AG04449 (cell line): Measurements from ENCODE around the gene PDPN.

Experiments
- CTCF ChIA-PET: fragments of 350-600 bp; formaldehyde crosslinking; extraction: SDS; loops from one replicate; lab custom pipeline; 2021; ENCODE audit warnings: antibody characterized with exemption; lab: Yijun Ruan, JAX
- POLR2A ChIA-PET: fragments of 400-600, 350-600 bp; formaldehyde crosslinking; extraction: SDS; loops from one replicate; lab custom pipeline; 2020; ENCODE audit warnings: antibody characterized with exemption, inconsistent platforms; lab: Yijun Ruan, JAX
- DNase-seq: peaks from one replicate; pipeline ENCODE4 v3.0.0-alpha.2; 2010; ENCODE audit warnings: low read depth, low spot score
- H3K4me3 ChIP-seq: 2 replicates; pipeline ENCODE4 v1.5.1; 2011; ENCODE audit warnings: low read depth, mild to moderate bottlenecking, control low read depth, low read length
- CTCF ChIP-seq: IDR thresholded peaks from one replicate; pipeline ENCODE4 v1.5.1; 2011; ENCODE audit warnings: mild to moderate bottlenecking, moderate library complexity, low read length, control low read depth, inconsistent platforms; ENCODE audit not compliant: insufficient read depth; ENCODE audit errors: missing control alignments

The PDPN gene

GRCh38 chr1:13664451-13664850 lies 80.8 kb downstream of the PDPN start:
- ChIA-PET CTCF (interaction anchor here (0.9 to 4.6 kb wide), 12 partner anchors 7 to 299 kb away, joined by 3 to 31 read pairs (median 8); no protein-coding TSS in a partner anchor), POLR2A (no interaction called here)
- no peak for DNase-seq
- TF ChIP-seq CTCF = no peak
- no peak overlapping the region for H3K4me3 ChIP-seq

GRCh38 chr1:13666317-13666716 lies 82.7 kb downstream of the PDPN start:
- ChIA-PET CTCF (interaction anchor here (0.6 to 4.6 kb wide), 19 partner anchors 13 to 972 kb away, joined by 3 to 31 read pairs (median 7); no protein-coding TSS in a partner anchor), POLR2A (no interaction called here)
- no peak for TF ChIP-seq CTCF
- DNase-seq = no peak
- H3K4me3 ChIP-seq = no peak overlapping the region
